HG02870 (cell line): Measurements from ENCODE around the gene FKBP9.

Experiments used
- ATAC-seq: cut with Tn5 transposase; IDR thresholded peaks from one replicate; pipeline ENCODE4 v1.9.1; 2021; ENCODE audit warnings: mild to moderate bottlenecking, moderate library complexity; ENCODE audit not compliant: unreplicated experiment

Gene FKBP9

DNA sequence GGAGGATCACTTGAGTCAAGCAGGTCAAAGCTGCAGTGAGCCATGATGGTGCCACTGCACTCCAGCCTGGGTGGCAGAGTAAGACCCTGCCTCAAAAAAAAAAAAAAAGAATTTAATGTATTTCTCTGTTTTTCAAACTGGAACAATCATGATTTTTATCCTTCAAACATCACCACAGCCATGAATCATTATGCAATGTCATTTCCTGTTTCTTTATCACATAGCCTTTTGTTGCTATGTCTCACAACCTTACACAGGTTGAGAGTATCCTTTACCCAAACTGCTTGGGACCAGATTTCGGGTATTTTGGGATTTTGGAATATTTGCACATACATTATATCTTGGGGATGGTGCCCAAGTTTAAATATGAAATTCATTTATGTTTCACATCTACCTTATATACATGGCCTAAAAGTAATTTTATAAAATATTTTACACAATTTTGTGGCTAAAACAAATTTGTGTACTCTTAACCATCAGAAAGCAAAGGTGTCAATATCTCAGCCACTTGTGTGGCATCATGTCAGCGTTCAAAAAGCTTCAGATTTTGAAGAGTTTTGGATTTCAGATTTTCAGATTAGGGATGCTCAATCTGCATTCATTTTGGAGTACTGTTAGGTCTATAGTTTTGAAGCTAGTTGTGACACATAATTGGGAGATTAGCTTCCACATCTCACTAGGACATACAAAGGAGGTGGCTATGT, 97.2 kb downstream of the FKBP9 start:
- no peak for ATAC-seq

DNA sequence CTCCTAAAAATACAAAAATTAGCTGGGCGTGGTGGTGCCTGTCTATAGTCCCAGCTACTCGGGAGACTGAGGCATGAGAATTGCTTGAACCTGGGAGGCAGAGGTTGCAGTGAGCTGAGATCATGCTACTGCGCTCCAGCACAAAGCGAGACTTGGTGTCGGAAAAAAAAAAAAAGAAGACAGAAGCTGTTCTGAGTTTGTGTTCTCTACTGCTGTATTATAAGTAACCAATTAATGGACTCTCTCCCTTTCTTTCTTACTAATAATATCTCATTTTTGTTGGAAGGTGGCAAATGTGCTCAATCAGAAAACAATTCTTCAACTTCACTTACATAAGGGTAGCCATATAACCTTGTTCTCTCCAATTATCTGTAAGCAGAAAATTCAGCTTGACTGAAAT, 97.9 kb downstream of the FKBP9 start:
- no peak for ATAC-seq
